HG03354 (cell line): Measurements from ENCODE around the gene PIN1.

ENCODE experiments used
- ATAC-seq: cut with Tn5 transposase; IDR thresholded peaks from one replicate; pipeline ENCODE4 v1.9.1; 2021; ENCODE audit warnings: mild to moderate bottlenecking; ENCODE audit not compliant: unreplicated experiment, poor library complexity, severe bottlenecking

PIN1 gene

DNA sequence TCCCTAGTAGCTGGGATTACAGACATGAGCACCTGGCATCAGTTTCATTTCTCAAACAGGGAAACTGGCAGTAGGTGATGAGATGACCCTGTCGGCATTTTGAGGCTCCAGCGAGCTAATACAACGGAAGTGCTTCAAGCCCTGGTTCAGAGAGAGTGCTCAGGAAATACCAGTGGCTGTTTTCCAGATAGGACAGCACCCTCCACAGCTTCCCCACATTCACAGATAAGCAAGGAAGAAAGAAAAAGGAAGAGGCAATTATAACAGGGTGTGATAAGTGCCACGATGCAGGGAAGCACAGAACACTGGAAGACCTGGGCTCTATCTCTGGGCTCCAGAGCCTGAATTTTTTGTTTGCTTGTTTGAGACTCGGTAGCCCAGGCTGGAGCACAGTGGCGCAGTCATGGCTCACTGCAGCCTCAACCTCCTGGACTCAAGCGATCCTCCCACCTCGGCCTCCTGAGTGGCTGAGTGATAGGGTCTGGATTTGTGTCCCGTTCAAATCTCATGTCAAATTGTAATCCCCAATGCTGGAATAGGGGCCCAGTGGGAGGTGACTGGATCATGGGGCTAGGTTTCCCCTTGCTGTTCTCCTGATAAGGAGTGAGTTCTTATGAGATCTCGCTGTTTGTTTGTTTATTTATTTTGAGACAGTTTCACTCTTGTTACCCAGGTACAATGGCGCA lies 43.5 kb downstream of the PIN1 start:
- ATAC-seq = no peak

DNA sequence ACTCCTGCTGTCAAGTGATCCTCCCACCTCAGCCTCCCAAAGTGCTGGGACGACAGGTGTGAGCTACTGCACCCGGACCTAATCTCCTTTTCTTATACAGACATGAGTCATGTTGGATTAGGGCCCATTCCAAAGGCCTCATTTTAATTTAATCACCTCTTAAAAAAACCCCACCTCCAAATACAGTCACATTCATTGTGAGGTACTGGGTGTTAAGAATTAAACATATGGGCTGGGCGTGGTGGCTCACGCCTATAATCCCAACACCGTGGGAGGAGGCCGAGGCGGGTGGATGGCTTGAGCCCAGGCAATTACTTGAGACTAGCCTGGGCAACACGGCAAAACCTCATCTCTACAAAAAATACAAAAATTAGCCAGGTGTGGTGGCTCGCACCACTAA lies 46.6 kb downstream of the PIN1 start:
- no peak for ATAC-seq

DNA sequence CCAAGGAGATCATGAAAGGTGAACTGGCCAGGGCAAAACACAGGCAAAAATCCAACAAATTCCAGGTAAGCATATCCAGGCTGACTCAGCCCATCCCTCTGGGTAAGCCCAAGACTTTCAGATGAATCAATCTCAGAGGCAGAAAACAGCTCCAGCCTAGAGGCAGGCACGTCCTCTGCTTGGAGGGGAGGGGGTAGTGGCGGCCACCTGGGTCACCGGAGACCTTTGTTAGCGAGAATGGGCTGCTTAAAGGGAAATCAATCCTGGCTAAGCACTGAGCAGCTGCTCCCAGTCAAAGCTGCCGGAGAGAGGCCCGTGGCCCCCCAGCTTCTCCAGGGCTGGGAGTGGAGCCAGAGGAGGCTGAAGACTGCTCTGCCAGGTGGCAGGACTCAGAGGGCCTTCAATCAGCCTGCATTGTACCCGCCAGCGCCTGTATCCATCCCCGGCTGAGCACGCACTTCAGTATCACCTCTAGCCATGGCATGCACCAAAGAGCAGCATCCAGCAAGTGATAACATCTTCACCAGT lies 48.2 kb downstream of the PIN1 start:
- no peak for ATAC-seq

DNA sequence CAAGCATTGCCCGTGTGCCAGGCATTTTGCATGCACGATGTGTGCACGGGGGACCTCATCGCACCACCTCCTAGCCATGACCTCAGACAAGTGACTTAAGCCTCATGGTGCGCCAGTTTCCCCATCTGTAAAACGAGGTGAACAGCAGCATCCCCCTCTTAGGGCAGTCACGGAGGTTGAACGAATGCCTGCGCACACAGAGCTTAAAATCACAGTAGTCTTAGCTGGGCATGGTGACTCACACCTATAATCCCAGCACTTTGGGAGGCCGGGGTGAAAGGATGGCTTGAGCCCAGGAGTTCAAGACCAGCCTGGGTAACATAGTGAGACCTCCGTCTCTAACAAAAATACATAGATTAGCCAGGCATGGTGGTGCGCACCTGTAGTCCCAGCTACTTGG lies 48.6 kb downstream of the PIN1 start:
- no peak for ATAC-seq

- no peak for ATAC-seq
Observed at GRCh38 chr19:9885077-9885552, 50.0 kb downstream of the PIN1 start.

- no peak for ATAC-seq
Observed at GRCh38 chr19:9891609-9892373, 56.7 kb downstream of the PIN1 start.
